Ureter (tissue), 1 donor: ENCODE data around the gene RSBN1. TPM values are rescaled to one million over a fixed set of nuclear protein-coding genes. Genes with fewer than 3 reads are reported as not detected.
"Not testable (repeated sequence)": the region's sequence is repeated elsewhere in the genome, so short reads cannot be mapped to it uniquely, and the experiment has no call there.

Source experiments
- DNase-seq: peaks from one replicate; pipeline ENCODE4 v3.0.0-alpha.2; 2020; ENCODE audit warnings: low spot score
- total RNA-seq: library from RNA; stranded (reverse); gene quantifications from one replicate; pipeline ENCODE4 v1.2.4, GENCODE V29; 2023
- donor health status: DM: yes; HTN: yes; CAD: no.

The RSBN1 gene
- total RNA-seq, 1 donor from 2014 or later: 25.8 TPM

GRCh38 chr1:113745425-113745824, 66.9 kb downstream of the RSBN1 start:
- no peak for DNase-seq

- DNase-seq: no peak
Measured at GRCh38 chr1:113744114-113744513, 68.2 kb downstream of the RSBN1 start.

- no peak for DNase-seq
Measured at GRCh38 chr1:113742515-113742914, 69.8 kb downstream of the RSBN1 start.

GRCh38 chr1:113734357-113735055, 77.8 kb downstream of the RSBN1 start:
- DNase-seq: no peak

GRCh38 chr1:113732802-113733201, 79.5 kb downstream of the RSBN1 start:
- no peak for DNase-seq

- no peak for DNase-seq
Measured at GRCh38 chr1:113721010-113721409, 91.3 kb downstream of the RSBN1 start.

GRCh38 chr1:113718621-113719020, 93.7 kb downstream of the RSBN1 start:
- not testable (repeated sequence) for DNase-seq

- DNase-seq: not testable (repeated sequence)
Measured at GRCh38 chr1:113717506-113717905, 94.8 kb downstream of the RSBN1 start.

GRCh38 chr1:113714606-113715269, 97.5 kb downstream of the RSBN1 start:
- DNase-seq: no peak

Other genes starting within 250 kb of the RSBN1 start
- gene PHTF1, start 53.0 kb downstream of the RSBN1 start, total RNA-seq: 11.0 TPM
- 5.2 TPM for gene PTPN22, start 59.2 kb upstream of the RSBN1 start, total RNA-seq
- gene BCL2L15, start 75.1 kb upstream of the RSBN1 start, total RNA-seq: 8.0 TPM
- gene AP4B1, start 92.3 kb upstream of the RSBN1 start, total RNA-seq: 31.6 TPM
- gene DCLRE1B, start 92.8 kb upstream of the RSBN1 start, total RNA-seq: 5.3 TPM
- gene HIPK1, start 116.8 kb upstream of the RSBN1 start, total RNA-seq: 73.2 TPM
- gene OLFML3, start 167.0 kb upstream of the RSBN1 start, total RNA-seq: 43.5 TPM